GM19324 (cell line): Measurements from ENCODE around the gene ARL14EP.

ENCODE experiments used
- ATAC-seq: cut with Tn5 transposase; IDR thresholded peaks from one replicate; pipeline ENCODE4 v1.9.1; 2021; ENCODE audit warnings: mild to moderate bottlenecking, moderate library complexity; ENCODE audit not compliant: unreplicated experiment, low FRiP score

The ARL14EP gene

DNA sequence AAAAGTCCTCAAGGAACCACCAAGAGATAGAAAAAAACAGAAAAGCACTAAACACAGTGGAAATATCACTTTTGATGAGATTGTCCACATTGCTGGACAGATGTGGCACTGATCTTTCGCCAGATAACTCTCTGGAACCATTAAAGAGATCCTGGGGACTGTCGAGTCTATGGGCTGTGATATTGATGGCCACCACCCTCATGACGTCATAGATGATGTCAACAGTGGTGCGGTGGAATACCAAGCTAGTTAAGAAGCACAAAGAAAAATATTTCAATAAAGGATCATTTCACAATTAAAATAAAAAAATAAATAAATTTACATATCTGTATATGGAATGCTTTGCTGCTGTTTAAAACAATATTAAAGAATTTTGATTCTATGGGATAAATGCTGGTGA is 45.5 kb downstream of the ARL14EP start:
- ATAC-seq: no peak

- no peak for ATAC-seq
These were observed 47.3 kb downstream of the ARL14EP start for GRCh38 chr11:30370164-30370563.

GRCh38 chr11:30377347-30377746 is 54.4 kb downstream of the ARL14EP start:
- ATAC-seq: no peak

GRCh38 chr11:30380846-30381245 is 57.9 kb downstream of the ARL14EP start:
- ATAC-seq: no peak

DNA sequence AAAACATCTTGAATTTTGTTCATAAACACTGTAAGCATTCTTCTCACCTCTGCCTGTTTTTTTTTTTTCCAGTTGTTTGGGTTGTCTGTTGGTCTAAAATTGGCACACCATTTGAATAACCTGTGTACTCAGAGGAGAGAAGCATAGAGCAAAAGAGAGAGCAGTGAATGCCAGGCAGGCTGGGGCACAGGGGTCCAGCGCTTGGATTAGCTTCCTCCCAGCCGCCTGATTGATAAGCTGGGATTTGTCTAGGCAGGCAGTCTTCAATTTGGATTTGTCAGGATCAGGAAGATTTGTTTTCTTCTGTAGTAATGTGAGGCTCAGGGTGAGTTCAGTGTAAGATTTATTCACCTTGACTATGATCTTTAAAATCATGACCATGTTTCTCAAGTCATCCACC is 59.0 kb downstream of the ARL14EP start:
- no peak for ATAC-seq
